Effector memory CD8-positive, alpha-beta T cell (primary cell): Measurements from ENCODE around the gene CTSL.

Experiments used
- ATAC-seq: fragments of 150-1000 bp; cut with Tn5 transposase; replicated peaks from 2 replicates; pipeline ENCODE4 v1.10.0; 2021; ENCODE audit warnings: mild to moderate bottlenecking, moderate library complexity
- DNase-seq, 3 experiments: peaks; one replicate each; pipeline ENCODE4 v3.0.0; 2021
- H3K27ac Mint-ChIP-seq, 2 donors: one replicate each; pipeline ENCODE4 v1.8.0; 2022; ENCODE audit warnings: mild to moderate bottlenecking in 2 of 2, mixed read lengths in 2 of 2, moderate library complexity in 2 of 2
- H3K27me3 Mint-ChIP-seq, 2 donors: one replicate each; pipeline ENCODE4 v1.8.0; 2022; ENCODE audit warnings: mixed read lengths in 2 of 2
- H3K36me3 Mint-ChIP-seq: one replicate; pipeline ENCODE4 v1.8.0; 2022; ENCODE audit warnings: mild to moderate bottlenecking, moderate library complexity, mixed read lengths; ENCODE audit not compliant: insufficient read depth
- H3K4me1 Mint-ChIP-seq, 2 donors: one replicate each; pipeline ENCODE4 v1.8.0; 2022; ENCODE audit warnings: low read depth in 2 of 2, mixed read lengths in 2 of 2
- H3K4me3 Mint-ChIP-seq, 2 donors: one replicate each; pipeline ENCODE4 v1.8.0; 2022; ENCODE audit warnings: mild to moderate bottlenecking in 2 of 2, mixed read lengths in 2 of 2, moderate library complexity in 2 of 2
- H3K9me3 Mint-ChIP-seq, 2 donors: one replicate each; pipeline ENCODE4 v1.8.0; 2022; ENCODE audit warnings: mixed read lengths in 2 of 2
- total RNA-seq, 9 experiments: gene quantifications; one replicate each; lab custom pipeline; 2026; lab: John Stamatoyannopoulos, UW

CTSL gene
- total RNA-seq, result 0 to 37.2 (median 12.8) reads per million in 9 experiments

- Mint-ChIP-seq H3K4me3 (peak within 1 kb of the TSS; percentile 66 to 67), H3K27me3 (peaks cover 36 to 78% of the 10 kb centered on the region in 2 donors), H3K27ac (peak within 1 kb of the TSS in 1 of 2 donors; percentile 62), H3K36me3 (no peaks in the 10 kb centered on the region), H3K9me3 (no peaks in the 10 kb centered on the region), H3K4me1 (peaks cover 0 to 5% of the 10 kb centered on the region in 2 donors)
- no peak for ATAC-seq
- no peak for DNase-seq
Measured at GRCh38 chr9:87725900-87726709, at the start of gene CTSL. CTSL (plus strand) TSS chr9:87726119; CDS start chr9:87727604, 1,485 bp downstream.

GRCh38 chr9:87676976-87677775 is 48.7 kb upstream of the CTSL start:
- Mint-ChIP-seq H3K27me3 (peaks cover 10 to 34% of the 10 kb centered on the region in 2 donors), H3K36me3 (no peaks in the 10 kb centered on the region), H3K4me1 (no peaks in the 10 kb centered on the region), H3K27ac (no peak overlapping the region), H3K9me3 (no peaks in the 10 kb centered on the region), H3K4me3 (no peak overlapping the region)
- ATAC-seq (no peak), DNase-seq (no peak)

DNA sequence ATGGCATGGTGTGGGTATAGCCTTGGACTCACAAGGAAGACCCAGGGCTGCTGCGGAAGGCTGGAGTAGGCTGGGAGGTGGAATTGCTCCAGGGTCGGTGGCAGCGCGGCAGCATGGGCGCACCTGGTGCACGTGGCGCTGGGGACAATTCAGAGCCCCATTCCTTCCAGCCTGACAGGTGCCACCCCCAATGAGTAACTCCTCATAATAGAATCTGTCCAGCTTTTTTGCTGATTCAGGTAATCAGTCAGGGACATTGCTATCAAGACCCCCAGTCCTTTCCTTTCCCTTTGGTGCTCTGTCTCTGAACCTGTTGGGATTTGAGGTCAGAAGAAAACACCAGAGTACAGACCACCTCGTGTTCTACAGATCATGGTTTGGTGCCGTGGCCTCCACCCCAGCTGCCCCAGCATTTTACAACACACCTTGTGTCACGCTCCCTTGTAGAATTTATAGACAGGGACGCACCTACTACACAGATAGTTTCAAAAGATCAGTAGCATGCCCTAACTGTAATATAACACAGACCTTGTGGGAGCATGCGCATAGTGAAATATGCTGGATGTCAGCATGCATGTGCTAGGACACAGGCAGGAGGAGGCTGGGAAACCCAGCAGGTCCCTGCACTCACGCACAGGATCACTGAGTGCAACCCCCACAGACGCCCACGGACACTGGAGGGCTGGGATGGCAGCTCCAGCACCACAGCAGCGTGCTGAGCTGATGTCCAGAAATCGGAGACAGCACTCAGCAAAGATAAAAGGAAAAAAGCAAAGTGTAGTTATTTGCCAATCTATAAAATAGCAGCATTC is 47.9 kb upstream of the CTSL start:
- H3K9me3 Mint-ChIP-seq, result no peaks in the 10 kb centered on the region
- ATAC-seq (no peak), DNase-seq (no peak)
- H3K36me3 Mint-ChIP-seq, result no peaks in the 10 kb centered on the region
- H3K27me3 Mint-ChIP-seq, result peaks cover 10 to 28% of the 10 kb centered on the region in 2 donors
- H3K27ac Mint-ChIP-seq, result no peak overlapping the region
- no peak overlapping the region for H3K4me3 Mint-ChIP-seq
- no peaks in the 10 kb centered on the region for H3K4me1 Mint-ChIP-seq

DNA sequence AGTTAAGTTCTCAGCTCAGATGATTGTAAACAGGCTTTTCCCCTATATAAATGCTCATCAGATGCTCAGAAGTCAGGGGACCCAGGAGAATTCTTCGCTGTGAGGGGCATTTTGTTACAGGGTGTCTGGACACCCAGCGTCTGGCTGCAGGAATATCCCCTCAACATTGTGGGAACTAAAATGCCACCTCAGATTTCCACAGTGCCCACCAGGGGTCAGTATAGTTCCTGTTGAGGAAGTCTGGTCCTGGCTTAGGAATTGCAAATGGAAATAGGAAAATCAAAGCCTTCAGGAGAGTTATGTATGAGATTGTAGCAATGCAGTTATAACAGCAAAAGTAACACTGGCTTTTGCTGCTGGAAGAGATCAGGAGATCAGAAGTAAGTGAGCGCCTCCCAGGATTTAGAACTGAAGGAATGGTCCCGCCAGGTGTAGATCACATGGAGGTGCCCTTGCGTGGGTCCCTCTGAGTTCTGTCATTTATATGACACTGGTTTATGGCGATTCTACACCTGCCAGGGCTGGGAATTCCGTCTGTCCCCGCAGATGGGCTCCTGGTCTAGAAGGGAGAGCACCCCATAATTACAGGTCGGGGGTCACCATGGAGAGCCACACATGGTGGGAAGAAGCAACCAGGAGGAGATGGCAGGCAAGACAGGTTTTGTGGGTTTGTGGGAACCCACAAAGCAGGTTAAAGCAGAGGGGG is 47.1 kb upstream of the CTSL start:
- Mint-ChIP-seq H3K27ac (no peak overlapping the region), H3K4me3 (no peak overlapping the region), H3K9me3 (no peaks in the 10 kb centered on the region), H3K4me1 (no peaks in the 10 kb centered on the region), H3K36me3 (no peaks in the 10 kb centered on the region), H3K27me3 (peaks cover 4 to 21% of the 10 kb centered on the region in 2 donors)
- no peak for DNase-seq
- ATAC-seq, result no peak

GRCh38 chr9:87681271-87682061 is 44.5 kb upstream of the CTSL start:
- Mint-ChIP-seq H3K9me3 (no peaks in the 10 kb centered on the region), H3K4me3 (no peak overlapping the region), H3K27ac (no peak overlapping the region), H3K36me3 (no peaks in the 10 kb centered on the region), H3K27me3 (peaks cover 4 to 19% of the 10 kb centered on the region in 2 donors), H3K4me1 (peaks cover 0 to 6% of the 10 kb centered on the region in 2 donors)
- no peak for ATAC-seq
- no peak for DNase-seq

- ATAC-seq (no peak), DNase-seq (no peak)
- no peak overlapping the region for H3K4me3 Mint-ChIP-seq
- no peaks in the 10 kb centered on the region for H3K9me3 Mint-ChIP-seq
- H3K36me3 Mint-ChIP-seq, result no peaks in the 10 kb centered on the region
- no peak overlapping the region for H3K27ac Mint-ChIP-seq
- peaks cover 0 to 6% of the 10 kb centered on the region in 2 donors for H3K4me1 Mint-ChIP-seq
- peaks cover 4 to 19% of the 10 kb centered on the region in 2 donors for H3K27me3 Mint-ChIP-seq
Measured at GRCh38 chr9:87682085-87682484, 43.8 kb upstream of the CTSL start.

DNA sequence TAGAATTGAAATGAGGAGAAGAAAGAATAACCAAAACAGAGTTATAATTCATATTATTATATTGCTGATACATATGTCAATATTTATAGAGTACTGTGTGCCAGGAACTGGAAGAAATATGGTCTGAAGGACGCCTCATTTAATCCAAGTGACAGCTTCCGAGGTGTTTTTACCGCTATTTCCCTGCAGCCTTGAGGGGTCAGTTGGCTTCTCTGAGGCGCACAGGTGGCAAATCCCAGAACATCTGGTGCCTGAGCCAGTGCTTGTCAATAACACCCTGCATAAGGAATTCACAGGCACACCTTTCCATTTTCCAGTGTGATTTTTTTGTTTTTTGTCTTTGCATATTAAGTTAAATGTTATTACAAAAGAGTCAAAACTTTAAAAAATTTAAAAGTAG is 43.3 kb upstream of the CTSL start:
- no peaks in the 10 kb centered on the region for H3K36me3 Mint-ChIP-seq
- peaks cover 0 to 6% of the 10 kb centered on the region in 2 donors for H3K4me1 Mint-ChIP-seq
- no peak overlapping the region for H3K27ac Mint-ChIP-seq
- ATAC-seq, result no peak
- H3K4me3 Mint-ChIP-seq, result no peak overlapping the region
- no peak for DNase-seq
- peaks cover 4 to 19% of the 10 kb centered on the region in 2 donors for H3K27me3 Mint-ChIP-seq
- H3K9me3 Mint-ChIP-seq, result no peaks in the 10 kb centered on the region

- peaks cover 0 to 6% of the 10 kb centered on the region in 2 donors for H3K4me1 Mint-ChIP-seq
- H3K27me3 Mint-ChIP-seq, result peaks cover under 1 to 13% of the 10 kb centered on the region in 2 donors
- no peaks in the 10 kb centered on the region for H3K9me3 Mint-ChIP-seq
- no peak overlapping the region for H3K4me3 Mint-ChIP-seq
- no peak for ATAC-seq
- H3K27ac Mint-ChIP-seq, result no peak overlapping the region
- H3K36me3 Mint-ChIP-seq, result no peaks in the 10 kb centered on the region
- DNase-seq, result no peak
Measured at GRCh38 chr9:87683751-87684626, 41.9 kb upstream of the CTSL start.

DNA sequence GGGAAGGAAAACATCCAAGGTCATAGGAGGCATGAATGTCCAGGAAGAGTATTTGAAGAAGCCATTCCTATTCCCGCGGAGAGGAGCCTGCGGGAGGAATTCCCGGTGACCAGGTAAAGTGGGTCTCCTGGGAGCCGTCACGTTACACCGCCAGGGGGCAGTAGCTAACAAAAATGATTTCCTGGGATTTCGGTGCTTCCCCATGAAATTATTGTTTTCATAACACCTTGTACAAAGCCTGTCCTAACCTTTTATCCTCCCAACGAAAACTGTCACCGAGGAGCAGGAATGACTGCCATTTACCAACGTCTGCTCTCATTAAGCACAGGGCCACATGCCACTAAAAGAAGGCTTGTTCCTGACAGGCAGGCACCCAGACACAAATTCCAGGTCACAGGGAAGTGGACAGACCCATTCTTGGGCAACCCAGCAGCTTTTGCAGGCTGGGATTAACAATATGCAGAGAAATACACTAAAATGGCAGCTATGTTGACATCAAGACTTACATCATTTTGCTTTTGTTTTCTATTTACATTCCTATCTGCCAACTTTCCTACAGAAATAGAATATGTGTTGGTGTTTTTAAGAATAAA is 41.2 kb upstream of the CTSL start:
- DNase-seq (no peak), ATAC-seq (no peak)
- no peak overlapping the region for H3K27ac Mint-ChIP-seq
- no peaks in the 10 kb centered on the region for H3K36me3 Mint-ChIP-seq
- H3K27me3 Mint-ChIP-seq, result peaks cover 0 to 13% of the 10 kb centered on the region in 2 donors
- H3K4me1 Mint-ChIP-seq, result peaks cover 0 to 6% of the 10 kb centered on the region in 2 donors
- no peak overlapping the region for H3K4me3 Mint-ChIP-seq
- no peaks in the 10 kb centered on the region for H3K9me3 Mint-ChIP-seq

DNA sequence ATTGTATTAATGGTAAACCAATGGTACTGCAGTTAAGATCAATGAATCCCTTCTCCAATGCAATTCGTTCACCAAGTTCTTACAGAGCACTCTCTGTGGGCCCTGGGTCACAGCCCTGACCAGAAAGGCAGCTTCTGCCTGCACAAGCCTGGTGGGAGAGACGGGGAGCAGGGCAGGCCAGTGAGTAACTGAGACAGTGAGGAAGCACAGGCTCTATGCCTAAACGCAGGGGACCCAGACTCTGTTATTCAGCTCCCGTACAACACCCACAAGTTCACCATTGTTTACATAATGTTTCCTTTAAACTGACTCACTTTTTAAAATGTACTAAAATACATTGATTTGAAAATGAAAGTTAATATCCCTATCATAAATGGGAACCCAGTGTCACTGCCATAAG is 40.5 kb upstream of the CTSL start:
- no peaks in the 10 kb centered on the region for H3K9me3 Mint-ChIP-seq
- DNase-seq (no peak), ATAC-seq (no peak)
- H3K27ac Mint-ChIP-seq, result no peak overlapping the region
- H3K4me3 Mint-ChIP-seq, result no peak overlapping the region
- peaks cover 0 to 13% of the 10 kb centered on the region in 2 donors for H3K27me3 Mint-ChIP-seq
- peaks cover 0 to 6% of the 10 kb centered on the region in 2 donors for H3K4me1 Mint-ChIP-seq
- H3K36me3 Mint-ChIP-seq, result no peaks in the 10 kb centered on the region

DNA sequence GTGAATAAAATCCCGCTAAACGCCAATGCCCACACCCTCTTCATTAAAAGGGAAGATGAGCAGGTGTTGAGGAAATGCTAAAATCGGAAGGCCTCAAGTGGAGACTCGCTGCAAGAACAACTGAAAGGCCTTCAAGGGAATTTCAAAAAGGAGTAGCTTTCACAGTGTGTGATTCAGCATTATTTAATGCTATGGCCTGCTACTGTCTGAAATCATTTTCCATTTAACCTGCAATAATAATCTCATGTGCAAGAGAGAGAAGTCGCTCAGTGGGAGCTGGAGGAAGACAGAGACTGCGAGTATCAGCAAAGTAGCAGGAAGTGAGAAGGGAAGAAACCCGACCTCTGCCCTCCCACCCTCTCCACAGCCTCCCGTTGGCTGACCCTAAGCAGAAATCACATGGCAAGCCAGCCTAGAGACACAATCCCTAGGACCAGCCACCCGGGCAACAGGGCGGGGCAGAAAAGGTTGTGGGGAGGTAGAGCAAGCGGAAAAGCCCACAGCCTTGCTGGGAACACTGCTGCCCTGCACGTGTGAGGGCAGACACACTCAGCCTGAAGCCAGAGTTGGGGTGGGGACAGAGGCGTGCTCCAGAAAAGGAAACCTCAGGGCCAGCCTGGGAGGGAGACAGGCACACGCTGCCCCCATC is 39.9 kb upstream of the CTSL start:
- H3K27me3 Mint-ChIP-seq, result peaks cover 0 to 13% of the 10 kb centered on the region in 2 donors
- no peaks in the 10 kb centered on the region for H3K9me3 Mint-ChIP-seq
- H3K4me1 Mint-ChIP-seq, result peaks cover 0 to 6% of the 10 kb centered on the region in 2 donors
- no peak overlapping the region for H3K27ac Mint-ChIP-seq
- H3K4me3 Mint-ChIP-seq, result no peak overlapping the region
- DNase-seq, result no peak
- ATAC-seq, result no peak
- no peaks in the 10 kb centered on the region for H3K36me3 Mint-ChIP-seq
